ENCODE data around the gene RPS27.

Gene RPS27

GRCh38 chr1:153961421-153961820 is 29.1 kb upstream of the RPS27 start:
- peaks cover 16% of the 10 kb centered on the region for H3K4me1 ChIP-seq

GRCh38 chr1:153962088-153963029 is 28.2 kb upstream of the RPS27 start:
- H2AFZ ChIP-seq, result peak overlapping the region; percentile 84
- H3K4me2 ChIP-seq (ENCODE audit: low read length), result peak overlapping the region; percentile 98
- peak overlapping the region; percentile 86 for H3K27ac ChIP-seq
- H3K4me1 ChIP-seq, result peaks cover 10% of the 10 kb centered on the region
- TF ChIP-seq CTCF (IDR thresholded peaks at IDR 0.05), result no peak
- H3K36me3 ChIP-seq (ENCODE audit: control insufficient read depth, insufficient read depth, low read length), result no peaks in the 10 kb centered on the region
- no peaks in the 10 kb centered on the region for H3K27me3 ChIP-seq (ENCODE audit: control insufficient read depth, insufficient read depth, low read length)
- H3K79me2 ChIP-seq, result peaks cover 9% of the 10 kb centered on the region
- H3K9me3 ChIP-seq (ENCODE audit: control insufficient read depth, low read length), result no peaks in the 10 kb centered on the region
- peak overlapping the region; percentile 72 for H3K9ac ChIP-seq
- H3K4me3 ChIP-seq (ENCODE audit: low read depth, low read length), result peak overlapping the region; percentile 90

More at GRCh38 chr1:153961421-153961820, 29.1 kb upstream of the RPS27 start:
- Histone ChIP-seq H2AFZ (no peak overlapping the region), H3K4me2 (ENCODE audit: low read length) (no peak overlapping the region), H3K9ac (no peak overlapping the region), H3K4me3 (ENCODE audit: low read depth, low read length) (no peak overlapping the region), H3K79me2 (peaks cover 15% of the 10 kb centered on the region), H3K27me3 (ENCODE audit: control insufficient read depth, insufficient read depth, low read length) (no peaks in the 10 kb centered on the region), H3K9me3 (ENCODE audit: control insufficient read depth, low read length) (no peaks in the 10 kb centered on the region), H3K36me3 (ENCODE audit: control insufficient read depth, insufficient read depth, low read length) (no peaks in the 10 kb centered on the region), H3K27ac (no peak overlapping the region)
- TF ChIP-seq CTCF (IDR thresholded peaks at IDR 0.05), result no peak

GRCh38 chr1:153963030-153963849 is 27.3 kb upstream of the RPS27 start, which contains the start of gene SLC39A1:
Gene SLC39A1 (minus strand): TSS chr1:153963537. CDS start chr1:153962715, 822 bp downstream.
- peak within 1 kb of the TSS; percentile 90 for H3K4me3 ChIP-seq (ENCODE audit: low read depth, low read length)
- peaks cover 9% of the 10 kb centered on the region for H3K4me1 ChIP-seq

GRCh38 chr1:153963850-153964331 is 26.7 kb upstream of the RPS27 start:
- no peaks in the 10 kb centered on the region for H3K27me3 ChIP-seq (ENCODE audit: control insufficient read depth, insufficient read depth, low read length)
- H3K4me2 ChIP-seq (ENCODE audit: low read length), result peak overlapping the region; percentile 98
- no peak overlapping the region for H3K9ac ChIP-seq
- peak overlapping the region; percentile 84 for H2AFZ ChIP-seq
- peaks cover 3% of the 10 kb centered on the region for H3K79me2 ChIP-seq
- no peaks in the 10 kb centered on the region for H3K9me3 ChIP-seq (ENCODE audit: control insufficient read depth, low read length)
- H3K4me3 ChIP-seq (ENCODE audit: low read depth, low read length), result peak overlapping the region; percentile 90
- no peak for TF ChIP-seq CTCF (IDR thresholded peaks at IDR 0.05)
- H3K27ac ChIP-seq, result peak overlapping the region; percentile 86
- H3K4me1 ChIP-seq, result peaks cover 12% of the 10 kb centered on the region
- H3K36me3 ChIP-seq (ENCODE audit: control insufficient read depth, insufficient read depth, low read length), result no peaks in the 10 kb centered on the region

More at GRCh38 chr1:153963030-153963849, 27.3 kb upstream of the RPS27 start, which contains the start of gene SLC39A1:
- Histone ChIP-seq H3K27ac (peak within 1 kb of the TSS; percentile 86), H3K9me3 (ENCODE audit: control insufficient read depth, low read length) (no peaks in the 10 kb centered on the region), H3K4me2 (ENCODE audit: low read length) (peak within 1 kb of the TSS; percentile 98), H3K27me3 (ENCODE audit: control insufficient read depth, insufficient read depth, low read length) (no peaks in the 10 kb centered on the region), H2AFZ (peak within 1 kb of the TSS; percentile 84), H3K9ac (peak within 1 kb of the TSS; percentile 72), H3K36me3 (ENCODE audit: control insufficient read depth, insufficient read depth, low read length) (no peaks in the 10 kb centered on the region), H3K79me2 (peaks cover 3% of the 10 kb centered on the region)
- no peak for TF ChIP-seq CTCF (IDR thresholded peaks at IDR 0.05)
